T-helper 2 cell treated with Interferon-gamma antibody and Interleukin-4, amounts not matched to agents 5 μg/mL and 100 μg/mL, for 36 hours (primary cell): ENCODE results near the gene PDXDC1.
"Not testable (repeated sequence)": the region's sequence is repeated elsewhere in the genome, so short reads cannot be mapped to it uniquely, and the experiment has no call there.

Experiments
- DNase-seq: peaks from one replicate; pipeline ENCODE4 v3.0.0; 2021; ENCODE audit warnings: low spot score
- H3K27ac Mint-ChIP-seq: one replicate; pipeline ENCODE4 v1.8.0; 2021; ENCODE audit warnings: mild to moderate bottlenecking, mixed read lengths
- H3K27me3 Mint-ChIP-seq: one replicate; pipeline ENCODE4 v1.8.0; 2021; ENCODE audit warnings: low read depth, mixed read lengths
- H3K36me3 Mint-ChIP-seq: one replicate; pipeline ENCODE4 v1.8.0; 2021; ENCODE audit warnings: low read depth, mixed read lengths
- H3K4me1 Mint-ChIP-seq: one replicate; pipeline ENCODE4 v1.8.0; 2021; ENCODE audit warnings: low read depth, mixed read lengths
- H3K4me3 Mint-ChIP-seq: one replicate; pipeline ENCODE4 v1.8.0; 2022; ENCODE audit warnings: mild to moderate bottlenecking, moderate library complexity, mixed read lengths
- H3K9me3 Mint-ChIP-seq: one replicate; pipeline ENCODE4 v1.8.0; 2021; ENCODE audit warnings: mixed read lengths

The PDXDC1 gene

DNA sequence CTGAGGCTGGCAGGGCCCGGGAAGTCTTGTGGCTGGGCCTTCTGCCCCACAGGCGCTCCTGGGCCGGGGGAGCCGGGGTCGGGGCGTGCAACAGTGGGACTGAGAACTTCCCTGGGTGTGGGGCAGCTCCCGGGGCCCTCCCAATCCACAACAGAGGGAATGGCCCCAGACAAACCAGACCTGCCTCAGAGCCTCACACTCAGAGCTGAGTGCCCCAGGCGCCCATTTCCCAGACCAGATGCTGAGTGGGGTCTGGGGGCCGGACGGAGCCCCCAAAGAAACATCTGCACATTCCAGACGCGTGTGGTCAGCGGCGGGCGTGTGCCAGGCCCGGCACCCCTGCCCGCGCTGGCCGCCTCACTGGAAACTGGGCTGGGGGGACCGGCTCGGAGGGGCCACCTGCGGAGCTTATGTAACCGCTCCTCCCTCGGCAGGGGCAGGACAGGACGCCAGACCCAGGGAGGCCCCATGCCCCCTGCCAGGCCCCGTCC lies 168.8 kb downstream of the PDXDC1 start:
- not testable (repeated sequence) for H3K4me1 Mint-ChIP-seq, H3K27me3 Mint-ChIP-seq, H3K36me3 Mint-ChIP-seq, DNase-seq, H3K9me3 Mint-ChIP-seq, H3K4me3 Mint-ChIP-seq, H3K27ac Mint-ChIP-seq

DNA sequence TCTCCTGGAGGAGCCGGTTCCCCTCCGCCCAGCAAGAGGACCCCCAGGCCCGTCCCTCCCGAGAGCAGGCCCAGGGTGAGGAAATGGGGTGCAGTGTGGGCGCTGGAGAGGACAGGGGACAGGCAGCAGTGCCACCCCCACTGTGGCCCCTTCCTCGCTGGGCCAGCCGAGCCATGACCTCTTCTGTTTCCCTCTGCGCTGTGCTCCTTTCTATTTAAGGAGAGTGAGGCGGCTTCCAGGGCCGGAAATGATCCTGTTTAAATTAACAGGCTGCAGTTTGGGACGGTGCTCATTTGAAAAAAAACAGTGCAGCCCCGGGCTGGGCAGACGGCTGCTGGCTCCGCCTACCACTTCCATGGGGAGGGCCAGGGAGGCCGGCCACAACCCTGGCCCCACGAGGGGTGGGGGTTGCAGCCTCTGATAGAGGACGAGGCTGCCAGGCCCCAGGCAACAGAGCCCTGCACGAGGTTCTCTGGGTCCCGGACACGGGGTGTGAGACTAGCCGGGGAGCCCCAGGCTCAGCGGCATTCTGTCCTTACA lies 169.3 kb downstream of the PDXDC1 start:
- not testable (repeated sequence) for H3K27me3 Mint-ChIP-seq, H3K36me3 Mint-ChIP-seq, H3K4me1 Mint-ChIP-seq, H3K27ac Mint-ChIP-seq, DNase-seq, H3K4me3 Mint-ChIP-seq, H3K9me3 Mint-ChIP-seq

DNA sequence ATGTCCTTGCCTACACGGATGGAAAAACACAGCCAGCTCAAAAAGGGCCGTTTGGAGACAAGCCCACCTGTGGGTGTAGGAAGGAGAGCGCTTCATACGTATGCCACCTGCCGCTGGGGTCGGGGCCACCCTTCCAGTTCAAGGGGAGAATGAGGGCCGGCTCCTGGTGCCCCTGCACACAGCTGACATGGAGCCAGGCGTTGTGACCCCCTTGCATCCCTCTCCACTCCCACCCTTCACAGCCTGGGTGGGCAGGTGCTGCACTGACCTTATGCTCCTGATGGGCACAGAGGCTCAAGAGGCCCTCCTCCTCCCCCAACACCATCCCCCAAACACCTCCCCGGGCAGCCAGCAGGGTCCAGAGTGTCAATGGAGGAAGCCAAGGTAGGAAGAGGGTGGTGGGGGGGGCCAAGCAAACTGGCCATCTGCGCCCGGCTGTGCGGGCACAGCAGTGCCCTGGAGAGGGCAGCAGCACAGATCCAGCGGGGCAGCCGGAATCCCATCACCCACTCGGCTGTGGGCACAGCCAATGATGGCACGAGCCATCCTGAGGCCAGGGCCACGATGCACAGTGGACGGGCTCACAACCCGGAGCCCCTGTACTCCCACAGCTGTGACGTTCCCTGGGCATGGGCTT lies 170.1 kb downstream of the PDXDC1 start:
- H3K27ac Mint-ChIP-seq, H3K27me3 Mint-ChIP-seq, H3K9me3 Mint-ChIP-seq, H3K4me1 Mint-ChIP-seq, H3K4me3 Mint-ChIP-seq, H3K36me3 Mint-ChIP-seq, DNase-seq: not testable (repeated sequence)

DNA sequence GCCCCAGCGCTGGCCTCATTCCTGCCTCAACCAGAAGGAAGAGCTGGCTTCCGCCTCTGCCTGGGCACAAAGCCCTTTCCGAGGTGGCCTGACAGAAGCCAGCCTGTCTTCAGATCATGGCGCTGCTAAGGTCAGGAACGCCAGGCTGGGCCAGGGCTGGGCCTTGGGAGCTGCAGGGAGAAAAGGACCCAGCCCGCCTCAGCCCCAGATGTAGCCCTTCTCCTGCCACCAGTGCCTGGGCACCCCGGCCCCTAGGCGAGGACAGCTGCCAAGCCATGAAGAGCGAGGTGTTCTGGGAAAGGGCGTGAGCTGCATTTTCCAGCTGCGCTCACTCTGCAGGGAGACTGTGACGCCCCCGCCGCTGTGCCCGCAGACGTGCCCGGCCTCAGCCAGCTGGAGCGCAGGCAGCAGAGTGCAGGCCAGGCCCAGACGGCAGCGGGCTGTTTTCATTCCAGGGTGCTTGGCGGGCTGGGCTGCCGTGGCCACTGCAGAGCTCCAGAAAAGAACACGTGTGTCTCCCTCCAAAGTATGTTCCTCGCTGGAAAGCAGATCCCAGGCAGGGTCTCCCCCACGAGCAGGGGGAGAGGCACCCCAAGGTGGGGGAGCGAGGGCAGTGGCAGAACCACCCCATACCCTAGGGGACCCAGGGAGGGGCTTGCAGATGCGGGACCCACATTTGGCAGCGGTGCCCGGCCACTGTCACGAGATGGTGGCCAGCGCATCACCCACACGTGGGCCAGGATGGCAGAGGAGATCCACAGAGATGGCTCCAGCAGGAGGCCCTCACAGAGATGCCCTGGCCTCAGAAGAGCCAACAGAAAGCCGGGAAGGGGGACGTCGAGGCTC lies 170.8 kb downstream of the PDXDC1 start:
- H3K27me3 Mint-ChIP-seq, H3K4me1 Mint-ChIP-seq, H3K4me3 Mint-ChIP-seq, H3K27ac Mint-ChIP-seq, DNase-seq, H3K36me3 Mint-ChIP-seq, H3K9me3 Mint-ChIP-seq: not testable (repeated sequence)

DNA sequence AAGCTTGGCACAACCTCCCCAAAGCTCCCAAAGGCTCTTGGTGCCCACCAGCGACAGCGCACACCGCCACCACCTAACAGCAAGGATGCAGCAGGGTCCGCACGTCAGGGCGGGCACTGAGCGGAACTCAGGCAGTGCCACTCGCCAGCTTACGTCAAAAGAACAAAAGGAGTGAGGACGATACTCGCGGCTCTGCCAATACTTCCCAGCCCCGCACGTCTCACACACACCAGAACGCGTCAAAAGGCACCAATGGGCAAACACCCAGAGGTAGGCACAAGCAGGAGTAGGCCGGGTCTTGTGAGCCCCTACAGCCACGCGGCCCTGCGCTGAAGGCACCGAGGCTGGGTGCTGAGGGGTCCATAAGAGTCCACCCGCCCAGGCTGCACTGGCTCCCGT lies 171.4 kb downstream of the PDXDC1 start:
- H3K4me1 Mint-ChIP-seq, H3K27ac Mint-ChIP-seq, DNase-seq, H3K27me3 Mint-ChIP-seq, H3K9me3 Mint-ChIP-seq, H3K4me3 Mint-ChIP-seq, H3K36me3 Mint-ChIP-seq: not testable (repeated sequence)

DNA sequence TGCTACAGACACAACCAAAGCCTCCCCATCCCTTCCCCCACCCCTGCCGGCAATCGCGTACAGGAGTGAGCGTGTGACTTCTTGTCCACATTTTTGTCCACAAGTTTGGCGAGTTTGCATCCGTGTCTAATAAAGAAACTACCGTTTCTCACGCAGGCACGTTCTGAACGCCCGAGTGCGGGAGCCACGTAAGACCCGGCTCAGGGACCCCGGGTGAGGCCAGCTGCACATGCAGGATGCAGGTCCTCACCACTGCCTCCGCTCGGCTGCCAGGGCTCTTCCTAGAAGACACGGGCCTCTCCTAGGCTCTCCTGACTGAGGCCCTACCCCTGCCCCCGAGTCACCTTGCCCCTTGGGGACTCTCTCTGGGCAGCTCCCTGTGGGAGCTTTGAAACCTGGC lies 174.0 kb downstream of the PDXDC1 start:
- H3K27me3 Mint-ChIP-seq, H3K27ac Mint-ChIP-seq, DNase-seq, H3K36me3 Mint-ChIP-seq, H3K4me3 Mint-ChIP-seq, H3K9me3 Mint-ChIP-seq, H3K4me1 Mint-ChIP-seq: not testable (repeated sequence)

DNA sequence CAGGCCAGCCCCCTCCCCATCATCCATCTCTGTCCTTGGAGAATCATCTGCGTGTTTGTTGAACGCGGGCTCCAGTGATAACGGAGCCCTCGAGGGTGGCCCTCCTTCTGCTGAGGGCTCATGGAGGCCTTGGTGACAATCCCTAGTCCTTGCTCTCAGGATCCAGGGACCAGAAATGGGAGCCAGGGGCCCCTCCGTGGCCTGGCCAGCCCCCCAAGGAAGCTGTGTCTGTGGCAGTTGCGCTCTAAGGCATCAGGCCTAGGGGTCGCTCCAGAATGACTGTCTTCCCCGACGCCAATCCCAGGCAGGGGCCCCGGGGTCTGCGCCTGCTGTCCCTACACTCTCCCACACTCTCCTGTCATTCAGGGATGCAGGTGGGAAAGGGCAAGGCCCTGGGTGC lies 174.4 kb downstream of the PDXDC1 start:
- H3K4me1 Mint-ChIP-seq, H3K27me3 Mint-ChIP-seq, H3K27ac Mint-ChIP-seq, H3K36me3 Mint-ChIP-seq, DNase-seq, H3K9me3 Mint-ChIP-seq, H3K4me3 Mint-ChIP-seq: not testable (repeated sequence)

DNA sequence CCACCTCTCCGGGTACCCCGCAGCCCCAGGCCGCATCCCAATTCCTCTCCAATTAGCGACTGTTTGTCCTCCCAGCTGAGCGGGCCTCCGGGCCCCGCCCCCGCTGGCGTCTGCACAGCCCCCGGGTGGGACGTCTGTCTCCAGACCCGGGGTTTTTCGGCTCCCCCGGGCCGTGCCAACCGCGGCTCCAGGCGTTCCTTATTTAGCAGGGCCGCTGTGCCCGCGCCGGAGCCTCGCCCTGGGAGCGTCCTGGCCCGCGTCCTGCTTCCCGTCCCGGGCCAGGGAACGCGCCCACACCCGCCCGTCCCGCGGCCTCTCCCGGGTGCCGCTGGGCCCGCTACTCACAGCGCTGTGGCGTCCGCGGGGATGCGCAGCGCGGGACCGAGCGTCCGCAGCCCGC lies 179.2 kb downstream of the PDXDC1 start:
- not testable (repeated sequence) for H3K9me3 Mint-ChIP-seq, DNase-seq, H3K36me3 Mint-ChIP-seq, H3K27me3 Mint-ChIP-seq, H3K27ac Mint-ChIP-seq, H3K4me1 Mint-ChIP-seq
- H3K4me3 Mint-ChIP-seq: peak overlapping the region; percentile 74

DNA sequence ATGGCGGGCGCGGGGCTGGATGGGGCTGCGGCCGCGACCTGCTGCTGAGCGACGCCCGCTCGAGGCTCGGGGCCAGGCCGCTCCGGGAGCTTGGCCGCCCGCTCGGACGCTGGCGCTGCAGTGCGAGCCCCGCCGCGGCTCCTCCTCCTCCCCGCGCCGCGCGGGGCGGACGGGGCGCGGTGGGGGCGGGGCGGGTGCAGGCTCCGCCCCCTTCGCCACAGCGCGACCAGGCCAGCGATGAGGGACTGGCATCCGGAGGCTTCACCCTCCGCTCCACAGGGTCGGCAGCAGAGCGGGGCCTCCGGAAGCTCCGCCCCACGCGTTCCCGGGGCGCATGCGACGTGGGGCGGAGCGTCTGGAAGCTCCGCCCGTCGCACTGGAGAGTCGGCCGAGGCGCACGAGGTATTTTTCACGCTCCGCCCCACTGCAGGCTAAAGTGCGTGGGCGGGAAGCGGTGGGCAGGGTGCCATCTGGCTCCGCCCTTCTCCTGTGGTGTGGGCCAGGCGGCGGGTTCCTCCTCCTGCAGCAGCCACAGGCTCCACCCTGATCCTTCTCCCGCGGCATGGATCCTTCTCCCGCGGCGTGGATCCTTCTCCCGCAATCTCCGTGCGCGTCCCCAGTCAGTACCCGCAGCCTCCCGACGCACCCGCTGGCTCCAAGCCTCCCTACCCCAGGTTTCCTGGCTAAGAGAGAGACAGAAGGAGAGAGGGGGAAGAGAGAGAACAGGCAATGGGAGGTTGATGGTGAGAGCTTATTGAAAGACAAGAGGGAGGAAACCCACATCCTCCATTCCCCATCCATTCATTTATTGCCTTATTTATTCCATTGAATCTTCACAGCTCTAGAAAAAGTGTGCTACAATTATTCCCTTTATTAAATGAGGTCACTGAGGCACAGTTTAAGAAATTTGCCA lies 180.1 kb downstream of the PDXDC1 start:
- H3K27me3 Mint-ChIP-seq, H3K36me3 Mint-ChIP-seq, H3K27ac Mint-ChIP-seq, H3K9me3 Mint-ChIP-seq, H3K4me1 Mint-ChIP-seq: not testable (repeated sequence)
- DNase-seq: peak; percentile 93
- peak overlapping the region; percentile 82 for H3K4me3 Mint-ChIP-seq

DNA sequence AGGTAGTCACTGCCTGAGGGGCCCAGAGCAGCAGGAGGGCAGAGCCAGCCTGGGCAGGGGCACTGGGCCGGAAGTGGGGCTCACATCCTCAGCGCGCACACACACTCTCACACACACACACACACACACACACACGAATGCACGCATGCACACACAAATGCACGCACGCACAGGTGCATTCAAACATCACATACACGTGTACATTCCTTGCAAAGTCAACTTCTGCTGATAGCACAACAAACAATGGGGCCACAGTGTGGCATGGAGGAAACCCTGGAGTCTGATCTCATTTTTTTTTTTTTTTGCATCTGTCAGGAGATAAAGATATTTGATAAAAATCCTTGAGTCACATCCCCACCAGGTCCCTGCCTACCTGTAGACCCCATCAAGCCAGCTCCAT lies 182.8 kb downstream of the PDXDC1 start:
- H3K27me3 Mint-ChIP-seq: peaks cover 13% of the 10 kb centered on the region
- H3K27ac Mint-ChIP-seq, H3K4me3 Mint-ChIP-seq: not testable (repeated sequence)

DNA sequence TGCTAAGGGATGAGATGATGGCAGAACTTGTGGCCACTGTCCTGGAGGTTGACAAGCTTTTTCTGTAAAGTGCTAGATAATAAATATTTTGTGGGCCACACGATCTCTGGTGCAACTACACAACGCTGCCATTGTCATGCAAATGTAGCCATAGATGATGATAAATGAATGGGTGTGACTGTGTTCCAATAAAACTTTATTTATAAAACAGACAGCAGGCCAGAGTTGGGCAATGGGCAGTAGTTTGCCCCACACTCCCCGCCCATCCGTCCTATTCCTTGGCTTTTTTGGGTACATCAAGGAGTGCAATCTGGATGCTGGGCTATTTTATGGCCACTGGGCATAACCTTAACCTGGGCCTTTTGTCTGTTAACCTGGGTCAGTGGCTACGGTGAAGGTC lies 184.8 kb downstream of the PDXDC1 start:
- H3K4me1 Mint-ChIP-seq, H3K9me3 Mint-ChIP-seq, DNase-seq, H3K36me3 Mint-ChIP-seq, H3K27ac Mint-ChIP-seq, H3K4me3 Mint-ChIP-seq: not testable (repeated sequence)
- peaks cover 20% of the 10 kb centered on the region for H3K27me3 Mint-ChIP-seq

More for the DNA sequence above, 182.8 kb downstream of the PDXDC1 start:
- not testable (repeated sequence) for H3K4me1 Mint-ChIP-seq, H3K9me3 Mint-ChIP-seq, H3K36me3 Mint-ChIP-seq, DNase-seq

DNA sequence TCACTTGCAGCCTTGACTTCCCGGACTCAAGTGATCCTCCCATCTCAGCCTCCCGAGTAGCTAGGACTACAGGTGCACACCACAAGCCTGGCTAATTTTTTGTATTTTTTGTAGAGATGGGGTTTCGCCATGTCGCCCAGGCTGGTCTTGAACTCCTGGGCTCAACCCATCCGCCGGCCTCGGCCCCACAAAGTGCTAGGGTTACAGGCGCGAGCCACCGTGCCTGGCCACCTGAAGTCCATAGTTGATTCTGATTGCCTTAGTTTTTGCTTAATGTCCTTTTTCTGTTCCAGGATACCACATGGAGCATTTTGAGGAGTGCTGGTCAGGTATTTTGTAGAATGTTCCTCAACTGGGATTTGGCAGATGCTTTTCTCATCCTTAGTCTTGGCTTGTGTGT lies 185.7 kb downstream of the PDXDC1 start:
- peaks cover 20% of the 10 kb centered on the region for H3K27me3 Mint-ChIP-seq
- H3K9me3 Mint-ChIP-seq, H3K36me3 Mint-ChIP-seq, H3K4me3 Mint-ChIP-seq, DNase-seq, H3K4me1 Mint-ChIP-seq, H3K27ac Mint-ChIP-seq: not testable (repeated sequence)

DNA sequence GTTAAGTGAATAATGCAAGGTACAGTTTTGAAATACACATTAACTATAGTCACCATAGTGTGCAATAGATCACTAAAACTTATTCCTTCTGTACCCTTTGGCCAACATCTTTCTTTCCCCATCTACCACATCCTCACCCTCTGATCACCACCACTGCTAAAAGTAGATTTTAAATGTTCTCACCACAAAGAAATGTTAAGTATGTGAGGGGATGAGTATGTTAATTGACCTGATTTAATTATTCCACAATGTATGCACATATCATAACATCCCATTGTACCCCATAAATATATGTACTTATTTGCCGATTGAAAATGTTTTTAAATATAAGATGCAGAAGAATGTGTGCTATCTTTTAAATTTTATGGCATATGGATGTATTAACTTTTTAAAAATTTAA lies 188.2 kb downstream of the PDXDC1 start:
- not testable (repeated sequence) for H3K36me3 Mint-ChIP-seq, H3K4me1 Mint-ChIP-seq, DNase-seq, H3K27ac Mint-ChIP-seq, H3K9me3 Mint-ChIP-seq, H3K4me3 Mint-ChIP-seq
- peaks cover 21% of the 10 kb centered on the region for H3K27me3 Mint-ChIP-seq

DNA sequence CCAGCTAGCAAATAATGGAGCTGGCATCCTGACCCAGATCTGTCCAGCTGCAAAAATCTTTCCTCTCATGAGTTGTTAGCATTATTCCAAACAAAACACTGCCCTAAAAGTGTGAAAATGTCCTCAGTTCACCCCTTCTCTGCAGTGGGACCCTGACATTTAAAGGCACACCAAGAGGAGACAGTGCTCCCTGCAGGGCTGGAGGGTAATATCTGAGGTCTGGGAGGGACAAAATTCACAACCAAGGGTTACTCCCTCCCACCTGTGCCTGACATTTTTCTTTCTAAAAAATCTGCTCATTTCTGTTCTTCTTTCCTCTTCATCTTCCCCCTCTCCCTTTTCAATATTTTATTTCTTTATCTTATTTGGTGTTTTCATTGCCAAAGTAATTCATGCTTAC lies 191.4 kb downstream of the PDXDC1 start:
- not testable (repeated sequence) for H3K9me3 Mint-ChIP-seq, H3K27ac Mint-ChIP-seq, H3K4me3 Mint-ChIP-seq, DNase-seq, H3K36me3 Mint-ChIP-seq, H3K4me1 Mint-ChIP-seq
- peaks cover 20% of the 10 kb centered on the region for H3K27me3 Mint-ChIP-seq
